ENCODE results near the gene SERTAD3.

DNA sequence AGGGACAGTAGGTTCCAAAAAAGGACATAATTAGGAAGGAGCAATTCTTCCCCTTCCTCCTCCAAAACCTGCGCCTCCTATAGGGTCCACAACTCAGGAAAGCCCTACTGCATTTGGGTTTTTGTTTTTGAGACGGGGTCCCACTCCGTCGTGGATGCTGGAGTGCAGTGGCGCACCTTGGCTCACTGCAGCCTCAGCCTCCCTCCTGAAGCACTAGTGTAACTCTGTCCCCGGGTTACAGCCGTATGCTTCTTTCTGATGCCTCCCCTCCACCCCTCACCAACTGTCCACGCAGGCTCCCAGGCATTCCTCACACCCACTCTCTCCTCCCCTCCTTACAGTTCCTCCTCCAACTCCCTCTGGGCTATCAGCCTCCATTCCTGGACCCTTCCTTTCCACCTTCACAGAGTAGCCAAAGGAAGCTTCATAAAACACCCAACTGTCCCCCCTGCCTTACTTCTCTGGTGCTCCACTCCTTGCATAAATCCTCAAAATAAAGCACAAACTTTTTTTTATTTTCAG is 2.2 kb upstream of the SERTAD3 start:
- no peak for TF ChIP-seq POLR2A (IDR thresholded peaks at IDR 0.05; ENCODE audit: low read depth, low read length)
- TF ChIP-seq CTCF (IDR thresholded peaks at IDR 0.05; ENCODE audit: extremely low read depth in 1 of 2, insufficient read depth in 1 of 2, low read depth in 1 of 2, low read length in 2 of 2): no peak
- TF ChIP-seq POLR2AphosphoS5 (IDR thresholded peaks at IDR 0.05; ENCODE audit: insufficient read depth, low read depth, low read length): no peak
- TF ChIP-seq MYC (IDR thresholded peaks at IDR 0.05; ENCODE audit: low read depth, low read length): no peak
- no peak for TF ChIP-seq MAX (IDR thresholded peaks at IDR 0.05; ENCODE audit: insufficient read depth, insufficient read length)
- TF ChIP-seq EZH2 (IDR thresholded peaks at IDR 0.05; ENCODE audit: borderline replicate concordance, low read depth, low read length, severe bottlenecking): no peak
- no peak for TF ChIP-seq JUN (IDR thresholded peaks at IDR 0.05; ENCODE audit: borderline replicate concordance, insufficient read depth, insufficient read length, low read depth)
- no peak for TF ChIP-seq GATA2 (IDR thresholded peaks at IDR 0.05; ENCODE audit: insufficient read depth, insufficient read length, low read depth, low read length)

Data from endothelial cell of umbilical vein (primary cell).